ENCODE data around the gene LGALS12.

The LGALS12 gene

GRCh38 chr11:63505857-63506528 is at the start of gene LGALS12:
LGALS12 (plus strand) TSS chr11:63506084; CDS start chr11:63506459, 375 bp downstream.
- no peak for DNase-seq

- no peak for DNase-seq
These were observed 46.3 kb upstream of the LGALS12 start for GRCh38 chr11:63459586-63459985.

- no peak for DNase-seq
These were observed 43.7 kb upstream of the LGALS12 start for GRCh38 chr11:63462137-63462536.

- DNase-seq, result no peak
These were observed 35.6 kb upstream of the LGALS12 start for GRCh38 chr11:63470311-63470710.

- DNase-seq, result no peak
These were observed 33.5 kb upstream of the LGALS12 start for GRCh38 chr11:63472372-63472771.

GRCh38 chr11:63476618-63477017 is 29.3 kb upstream of the LGALS12 start:
- DNase-seq, result no peak

GRCh38 chr11:63478896-63479295 is 27.0 kb upstream of the LGALS12 start:
- DNase-seq, result peak; percentile 61

GRCh38 chr11:63480039-63480438 is 25.8 kb upstream of the LGALS12 start:
- DNase-seq, result no peak

GRCh38 chr11:63485777-63486176 is 20.1 kb upstream of the LGALS12 start:
- DNase-seq, result no peak

GRCh38 chr11:63488789-63489188 is 17.1 kb upstream of the LGALS12 start:
- DNase-seq, result no peak

- no peak for DNase-seq
These were observed 16.0 kb upstream of the LGALS12 start for GRCh38 chr11:63489879-63490278.

GRCh38 chr11:63490551-63491239 is 15.2 kb upstream of the LGALS12 start, which contains the start of gene PLAAT5:
PLAAT5 (minus strand) TSS chr11:63491167; CDS start chr11:63491034, 133 bp downstream.
- no peak for DNase-seq

- no peak for DNase-seq
These were observed 14.7 kb upstream of the LGALS12 start for GRCh38 chr11:63491240-63491587.

- DNase-seq, result no peak
These were observed 14.1 kb upstream of the LGALS12 start for GRCh38 chr11:63491636-63492372.

- DNase-seq, result no peak
These were observed 13.4 kb upstream of the LGALS12 start for GRCh38 chr11:63492441-63492840.

GRCh38 chr11:63493127-63493526 is 12.8 kb upstream of the LGALS12 start:
- DNase-seq, result no peak

- DNase-seq, result no peak
These were observed 10.9 kb upstream of the LGALS12 start for GRCh38 chr11:63494975-63495374.

- DNase-seq, result no peak
These were observed 6.0 kb upstream of the LGALS12 start for GRCh38 chr11:63499874-63500273.

- no peak for DNase-seq
These were observed 4.6 kb upstream of the LGALS12 start for GRCh38 chr11:63501236-63501635.

GRCh38 chr11:63502252-63502820 is 3.5 kb upstream of the LGALS12 start:
- no peak for DNase-seq

- no peak for DNase-seq
These were observed 2.4 kb upstream of the LGALS12 start for GRCh38 chr11:63503492-63503891.

GRCh38 chr11:63504054-63504453 is 1.8 kb upstream of the LGALS12 start:
- DNase-seq, result no peak

GRCh38 chr11:63504933-63505586 is 824 bp upstream of the LGALS12 start:
- DNase-seq, result no peak

All from DMS153 (cell line).